ENCODE measurements around the gene HCFC1R1.
"Not testable (repeated sequence)": the region's sequence is repeated elsewhere in the genome, so short reads cannot be mapped to it uniquely, and the experiment has no call there.

Gene HCFC1R1

DNA sequence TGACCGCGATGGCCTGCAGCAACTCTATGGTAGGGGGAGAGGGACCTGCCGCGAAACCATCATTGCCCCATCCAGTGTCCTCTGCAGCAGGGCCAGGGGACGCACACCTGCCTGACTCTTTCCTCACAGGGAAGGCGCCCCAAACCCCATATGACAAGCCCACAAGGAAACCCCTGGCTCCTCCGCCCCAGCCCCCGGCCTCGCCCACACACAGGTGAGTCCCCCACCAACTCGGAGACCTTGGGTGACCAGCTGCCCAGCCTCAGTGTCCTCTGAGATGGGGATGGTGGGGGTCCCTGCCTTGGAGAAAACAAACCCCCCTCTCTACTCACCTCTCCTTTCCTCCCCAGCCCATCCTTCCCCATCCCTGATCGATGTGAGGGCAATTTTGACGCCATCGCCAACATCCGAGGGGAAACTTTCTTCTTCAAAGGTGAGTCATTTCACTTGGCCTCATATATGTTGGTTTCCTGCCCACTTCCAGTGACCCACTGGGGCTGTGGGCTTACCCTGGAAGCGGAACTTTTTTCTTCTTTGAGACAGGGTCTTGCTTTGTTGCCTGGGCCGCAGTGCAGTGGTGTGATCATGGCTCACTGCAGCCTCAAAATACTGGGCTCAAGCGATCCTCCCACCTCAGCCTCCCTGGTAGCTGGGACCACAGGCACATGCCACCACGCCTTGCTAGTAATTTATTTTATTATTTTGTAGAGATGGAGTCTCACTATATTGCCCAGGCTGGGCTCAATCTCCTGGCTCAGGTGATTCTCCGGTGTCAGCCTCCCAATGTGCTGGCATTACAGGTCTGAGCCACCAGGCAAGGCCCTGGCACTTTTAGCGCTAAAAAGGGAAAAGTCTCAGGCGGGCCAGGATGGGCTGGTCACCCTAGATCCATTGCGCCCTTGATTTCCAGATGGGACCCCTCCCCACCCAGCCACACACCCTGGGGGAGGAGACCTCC is 33.7 kb upstream of the HCFC1R1 start:
- DNase-seq (ENCODE audit: low read depth): no peak

DNA sequence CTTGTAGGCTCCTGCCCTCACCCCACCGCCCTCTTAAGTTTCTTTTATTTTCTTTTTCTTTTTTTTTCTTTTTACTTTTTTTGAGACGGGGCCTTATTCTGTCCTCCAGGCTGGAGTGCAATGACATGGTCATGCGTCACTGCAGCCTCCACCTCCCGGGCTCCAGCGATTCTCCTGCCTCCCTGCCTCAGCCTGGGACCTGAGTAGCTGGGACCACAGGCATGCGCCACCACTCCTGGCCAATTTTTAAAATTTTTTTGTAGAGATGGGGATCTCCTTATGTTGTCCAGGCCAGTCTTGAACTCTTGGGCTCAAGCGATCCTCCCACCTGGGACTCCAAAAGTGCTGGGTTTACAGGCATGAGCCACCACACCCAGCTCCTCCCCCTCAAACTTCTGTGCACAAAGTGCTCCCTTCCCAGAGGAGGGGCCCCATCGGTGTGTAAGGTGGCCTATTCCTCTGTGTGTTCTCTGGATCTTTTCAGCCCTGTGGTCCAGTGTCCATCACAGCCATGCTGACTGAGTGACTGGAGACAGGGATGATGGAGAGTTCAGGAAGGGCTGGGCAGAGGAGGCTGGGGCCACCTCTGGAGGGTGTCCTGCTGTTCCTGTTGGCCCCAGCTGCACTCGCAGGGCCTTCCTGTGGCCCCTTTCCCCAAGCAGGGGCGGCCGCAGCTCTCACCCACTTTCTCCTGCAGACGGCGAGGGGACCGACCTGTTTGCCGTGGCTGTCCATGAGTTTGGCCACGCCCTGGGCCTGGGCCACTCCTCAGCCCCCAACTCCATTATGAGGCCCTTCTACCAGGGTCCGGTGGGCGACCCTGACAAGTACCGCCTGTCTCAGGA is 32.8 kb upstream of the HCFC1R1 start:
- DNase-seq (ENCODE audit: low read depth): no peak

DNA sequence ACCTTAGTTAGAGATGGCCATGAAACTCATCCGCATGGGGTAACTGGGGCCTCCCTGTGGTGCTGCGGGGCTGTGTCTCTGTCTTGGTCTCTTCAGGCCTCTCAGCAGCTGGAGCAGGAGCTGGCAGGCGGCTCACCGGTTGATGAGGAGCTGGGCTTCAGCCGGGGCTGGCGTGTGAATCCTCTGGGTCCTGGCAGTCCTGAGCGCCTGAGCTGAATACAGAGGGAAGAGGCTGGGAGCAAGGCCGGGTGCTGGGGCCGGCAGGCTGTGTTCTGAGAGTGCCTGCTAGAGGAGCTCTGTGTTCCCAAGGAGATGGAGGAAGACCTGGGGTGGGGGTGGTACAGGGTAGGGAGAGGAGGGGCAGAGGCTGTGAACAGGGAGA is 32.0 kb upstream of the HCFC1R1 start:
- not testable (repeated sequence) for DNase-seq (ENCODE audit: low read depth)

DNA sequence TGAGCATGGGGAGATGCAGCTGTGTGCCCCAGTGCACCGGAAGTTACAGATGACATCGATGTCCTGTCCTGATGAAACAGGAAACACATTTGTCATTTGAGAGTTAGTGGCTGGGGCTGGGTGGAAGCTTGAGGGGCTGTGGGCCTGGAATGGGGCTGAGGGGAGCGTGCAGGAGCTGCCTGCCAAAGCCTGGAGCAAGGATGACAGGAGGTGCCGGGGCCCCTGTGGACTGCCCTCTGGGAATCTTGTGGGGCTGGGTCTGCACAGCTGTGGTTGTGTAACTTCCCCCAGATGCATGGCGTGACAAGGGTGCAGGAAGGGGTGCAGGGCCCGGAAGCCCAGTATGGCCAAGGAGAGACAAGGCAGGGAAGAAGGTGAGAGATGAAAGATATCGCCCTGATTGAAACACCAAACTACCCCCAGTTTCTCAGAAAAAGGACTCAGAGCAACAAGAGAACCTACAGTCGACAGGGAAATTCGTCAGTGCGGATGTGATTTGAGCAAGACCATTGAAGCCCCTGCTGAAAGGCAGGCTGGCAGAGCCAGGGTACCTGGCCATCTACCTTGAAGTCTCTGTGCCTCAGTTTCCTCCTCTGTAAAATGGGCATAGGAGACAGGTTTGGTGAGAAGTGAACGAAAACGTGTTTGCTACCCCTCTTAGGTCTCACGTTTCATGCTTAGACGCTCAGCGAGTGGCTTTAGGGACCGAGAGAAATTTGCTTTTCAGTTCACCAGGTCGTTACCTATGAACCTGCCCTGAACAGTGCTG is 31.4 kb upstream of the HCFC1R1 start:
- DNase-seq (ENCODE audit: low read depth): no peak

DNA sequence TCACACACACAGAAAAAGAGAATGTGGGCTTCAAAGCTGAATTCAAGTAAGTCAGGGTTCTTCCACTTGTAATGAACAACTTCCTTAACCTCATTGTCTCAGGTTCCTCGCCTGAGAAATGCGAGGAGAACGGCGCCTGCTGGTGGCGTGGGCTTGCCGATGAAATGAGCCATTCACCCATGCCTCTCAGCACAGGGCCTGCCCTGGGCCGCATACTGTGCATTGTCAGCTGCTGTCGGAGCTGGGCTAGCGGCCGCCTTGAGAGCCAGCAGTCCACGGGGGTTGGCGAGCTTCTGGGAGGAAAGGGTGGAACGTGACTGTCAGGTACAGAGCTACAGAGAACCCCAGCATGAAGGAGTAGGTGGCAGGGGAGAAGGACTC is 29.6 kb upstream of the HCFC1R1 start:
- DNase-seq (ENCODE audit: low read depth): not testable (repeated sequence)

DNA sequence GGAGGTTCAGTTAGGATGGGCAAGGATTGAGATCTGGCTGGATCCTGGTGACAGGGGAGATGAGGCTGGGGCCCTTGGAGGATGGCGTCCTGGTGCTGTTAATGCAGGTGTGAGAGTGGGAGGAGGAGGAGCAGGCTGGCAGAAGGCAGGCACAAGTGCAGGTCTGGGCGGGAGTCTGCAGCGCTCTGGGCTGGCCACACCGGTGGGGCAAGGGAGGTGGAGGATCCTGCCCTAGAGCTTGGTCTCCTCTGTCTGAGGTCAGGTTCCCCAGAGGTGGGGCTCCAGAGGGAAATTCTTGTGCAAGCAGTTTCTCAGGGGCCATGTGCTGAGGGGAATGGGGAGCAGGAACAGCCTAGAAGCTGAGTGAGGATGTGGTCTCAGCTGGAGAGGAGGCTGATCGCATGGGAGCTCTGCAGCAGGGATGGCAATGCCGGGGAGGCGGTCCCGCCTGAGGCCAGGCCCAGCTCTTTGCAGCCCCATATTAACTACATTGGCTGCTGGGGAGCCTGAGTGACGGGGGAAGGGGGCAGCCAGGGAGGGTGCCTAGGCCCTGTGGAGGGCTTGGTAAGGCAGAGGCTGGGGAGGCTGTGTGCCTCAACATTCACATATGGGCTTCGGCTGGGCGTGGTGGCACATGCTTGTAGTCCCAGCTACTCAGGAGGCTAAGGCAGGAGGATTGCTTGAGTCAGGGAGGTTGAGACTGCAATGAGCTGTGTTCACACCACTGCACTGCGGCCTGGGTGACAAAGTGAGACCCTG is 29.0 kb upstream of the HCFC1R1 start:
- DNase-seq (ENCODE audit: low read depth): not testable (repeated sequence)

DNA sequence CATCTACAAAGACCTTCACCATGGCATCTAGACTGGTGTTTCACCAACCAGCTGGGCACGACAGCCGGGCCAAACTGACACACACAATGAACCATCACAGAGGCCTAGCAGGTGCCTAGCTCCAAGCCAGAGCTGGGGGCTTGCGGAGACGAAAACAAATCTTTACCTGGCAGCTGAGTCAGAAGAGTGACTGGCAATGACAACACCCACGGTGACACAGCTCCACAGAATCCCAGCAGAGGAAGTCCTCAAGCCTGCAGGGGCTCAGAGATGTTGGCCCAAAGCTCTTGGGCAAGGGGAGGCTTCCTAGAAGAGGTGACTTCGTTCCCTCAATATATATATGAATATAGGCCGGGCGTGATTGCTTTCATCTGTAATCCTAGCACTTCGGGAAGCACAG is 27.8 kb upstream of the HCFC1R1 start:
- DNase-seq (ENCODE audit: low read depth): no peak

DNA sequence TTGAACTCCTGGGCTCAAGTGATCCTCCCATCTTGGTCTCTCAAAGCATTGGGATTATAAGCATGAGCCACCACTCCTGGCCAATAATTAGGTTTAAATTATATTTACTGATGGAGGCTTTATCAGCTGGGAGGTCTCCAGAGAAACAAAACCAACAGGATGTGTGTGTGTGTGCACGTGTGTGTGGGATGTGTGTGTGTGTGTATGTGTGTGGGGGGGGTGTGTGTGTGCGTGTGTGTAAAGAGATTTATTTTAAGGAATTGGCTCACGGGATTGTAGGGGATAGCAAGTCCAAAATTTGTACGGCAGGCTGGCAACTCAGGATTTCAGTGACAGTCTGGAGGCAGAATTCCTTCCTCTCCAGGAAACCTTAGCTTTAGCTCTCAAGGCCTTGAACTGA is 27.3 kb upstream of the HCFC1R1 start:
- no peak for DNase-seq (ENCODE audit: low read depth)

DNA sequence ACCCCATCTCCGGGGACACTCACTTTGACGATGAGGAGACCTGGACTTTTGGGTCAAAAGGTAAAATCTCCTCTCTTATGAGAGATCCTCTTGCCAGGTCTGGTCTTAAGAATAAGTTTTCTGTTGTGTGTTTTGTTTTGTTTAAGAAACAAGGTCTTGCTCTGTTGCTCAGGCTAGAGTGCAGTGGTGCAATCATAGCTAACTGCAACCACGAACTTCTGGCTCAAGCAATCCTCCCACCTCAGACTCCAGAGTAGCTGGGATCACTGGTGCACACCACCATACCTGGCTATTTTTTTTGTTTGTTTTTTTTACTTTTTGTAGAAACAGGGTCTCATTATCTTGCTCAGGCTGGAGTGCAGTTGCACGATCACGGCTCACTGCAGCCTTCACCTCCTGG is 26.7 kb upstream of the HCFC1R1 start:
- DNase-seq (ENCODE audit: low read depth): no peak

DNA sequence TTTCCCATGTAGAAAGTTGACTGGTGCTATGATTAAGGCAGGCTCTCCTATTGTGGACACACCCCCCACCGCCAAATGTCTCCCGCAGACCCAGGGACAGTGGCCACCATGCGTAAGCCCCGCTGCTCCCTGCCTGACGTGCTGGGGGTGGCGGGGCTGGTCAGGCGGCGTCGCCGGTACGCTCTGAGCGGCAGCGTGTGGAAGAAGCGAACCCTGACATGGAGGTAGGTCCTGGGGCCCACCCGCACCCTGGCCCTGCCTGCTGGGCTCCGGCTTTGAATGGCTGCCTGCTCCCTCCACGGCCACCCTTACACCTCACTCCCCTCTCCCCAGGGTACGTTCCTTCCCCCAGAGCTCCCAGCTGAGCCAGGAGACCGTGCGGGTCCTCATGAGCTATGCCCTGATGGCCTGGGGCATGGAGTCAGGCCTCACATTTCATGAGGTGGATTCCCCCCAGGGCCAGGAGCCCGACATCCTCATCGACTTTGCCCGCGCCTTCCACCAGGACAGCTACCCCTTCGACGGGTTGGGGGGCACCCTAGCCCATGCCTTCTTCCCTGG is 26.3 kb upstream of the HCFC1R1 start:
- no peak for DNase-seq (ENCODE audit: low read depth)

DNA sequence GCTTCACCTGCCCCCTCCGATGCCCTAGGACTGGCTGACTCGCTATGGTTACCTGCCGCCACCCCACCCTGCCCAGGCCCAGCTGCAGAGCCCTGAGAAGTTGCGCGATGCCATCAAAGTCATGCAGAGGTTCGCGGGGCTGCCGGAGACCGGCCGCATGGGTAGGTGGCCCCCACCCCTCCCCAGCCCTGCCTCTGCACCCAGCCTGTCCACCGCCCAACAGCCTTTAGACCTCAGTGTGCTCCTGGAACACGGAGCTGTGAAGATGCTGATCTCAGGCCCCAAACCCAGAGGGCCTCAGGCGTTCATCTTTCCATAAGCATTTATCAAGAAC is 23.6 kb upstream of the HCFC1R1 start:
- DNase-seq (ENCODE audit: low read depth): no peak

DNA sequence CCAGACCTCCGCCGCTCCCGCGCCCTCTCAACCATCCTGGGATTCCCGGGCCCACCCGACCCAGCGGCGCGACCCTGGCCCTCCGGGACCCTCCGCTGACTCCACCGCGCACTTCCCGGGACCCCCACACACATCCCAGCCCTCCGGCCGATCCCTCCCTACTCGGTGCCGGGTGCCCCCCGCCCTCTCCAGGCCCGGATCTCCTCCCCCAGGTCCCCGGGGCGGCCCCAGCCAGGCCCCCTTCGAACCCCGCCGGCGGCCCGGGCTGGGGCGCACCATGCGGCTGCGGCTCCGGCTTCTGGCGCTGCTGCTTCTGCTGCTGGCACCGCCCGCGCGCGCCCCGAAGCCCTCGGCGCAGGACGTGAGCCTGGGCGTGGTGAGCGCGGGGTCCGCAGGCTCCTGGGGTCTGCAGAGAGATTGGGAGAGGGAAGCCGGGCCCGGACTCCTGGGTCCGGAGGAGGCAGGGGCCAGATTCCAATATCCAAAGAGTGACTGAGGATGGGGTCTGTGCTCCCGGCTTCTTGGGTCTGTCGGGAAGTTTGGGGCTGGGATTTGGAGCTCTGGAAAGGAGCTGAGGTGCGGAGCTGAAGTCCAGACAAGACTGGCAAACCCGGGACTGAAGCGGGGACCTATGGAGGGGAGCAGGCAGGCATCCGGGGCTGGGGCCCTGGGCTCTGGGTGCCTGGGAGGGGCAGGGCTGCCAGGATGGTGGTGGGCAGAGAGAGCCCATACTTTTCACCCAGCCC is 23.1 kb upstream of the HCFC1R1 start:
- DNase-seq (ENCODE audit: low read depth): no peak

DNA sequence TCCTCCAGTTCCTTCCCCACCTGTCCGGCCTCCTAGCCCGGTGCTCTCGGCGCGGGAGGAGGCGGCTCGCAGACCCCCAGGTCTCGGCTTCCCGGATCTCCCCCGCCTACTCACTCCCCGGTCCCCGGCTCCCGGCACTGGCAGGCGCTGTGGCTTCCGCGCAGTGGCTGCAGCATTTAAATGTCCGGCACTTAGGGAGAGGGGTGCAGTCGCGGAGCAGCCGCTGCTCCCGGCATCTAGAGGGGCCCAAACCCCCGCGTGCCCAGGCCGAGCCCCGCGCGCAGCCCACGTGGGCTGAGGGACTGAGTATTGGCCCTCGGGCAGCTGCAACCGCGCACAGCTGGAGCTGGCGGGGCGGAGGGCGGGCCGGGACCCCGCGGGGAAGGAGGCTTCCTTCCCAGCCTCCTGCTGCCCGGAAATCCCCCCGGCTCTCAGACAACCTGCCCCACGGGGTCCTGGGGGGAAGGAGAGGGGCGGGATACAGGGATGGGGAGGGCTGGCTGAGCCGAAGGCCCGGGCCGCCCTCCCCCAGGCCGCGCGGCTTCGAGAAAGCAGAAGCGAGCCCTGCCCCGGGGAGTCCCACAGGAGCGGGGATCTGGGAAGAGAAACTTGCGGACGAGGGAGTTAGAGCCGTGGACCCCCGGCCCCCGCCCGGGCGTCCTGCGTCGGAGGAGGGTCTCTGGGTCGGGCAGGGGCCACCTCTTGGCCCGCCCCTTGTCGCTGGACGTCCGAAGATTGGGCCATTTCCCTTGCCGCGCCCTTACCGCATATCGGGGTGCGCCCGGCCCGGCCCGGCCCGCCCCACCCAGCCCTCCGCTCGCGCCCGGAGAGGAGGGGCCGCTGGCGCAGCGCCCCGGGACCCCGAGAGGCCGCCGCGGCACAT is 22.3 kb upstream of the HCFC1R1 start, which contains the start of gene MMP25:
MMP25 (plus strand) TSS at position 804 of the 883 bp plus-strand sequence. CDS start 357 bp downstream, outside the sequence.
- DNase-seq (ENCODE audit: low read depth): no peak

DNA sequence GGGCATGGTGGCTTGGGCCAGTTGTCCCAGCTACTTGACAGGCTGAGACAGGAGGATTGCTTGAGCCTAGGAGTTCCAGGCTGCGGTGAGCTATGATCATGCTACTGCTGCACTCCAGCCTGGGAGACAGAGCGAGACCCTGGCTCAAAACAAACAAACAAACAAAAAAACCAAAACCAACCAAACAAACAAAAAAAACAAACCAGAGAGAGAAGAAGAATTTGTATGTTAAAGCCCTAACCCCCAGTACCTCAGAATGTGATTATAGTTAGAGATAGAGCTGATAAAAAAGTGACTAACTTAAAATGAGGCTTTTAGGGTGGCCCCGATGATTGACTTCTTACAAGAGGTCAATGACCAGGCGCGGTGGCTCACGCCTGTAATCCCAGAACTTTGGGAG is 21.0 kb upstream of the HCFC1R1 start:
- DNase-seq (ENCODE audit: low read depth): no peak

DNA sequence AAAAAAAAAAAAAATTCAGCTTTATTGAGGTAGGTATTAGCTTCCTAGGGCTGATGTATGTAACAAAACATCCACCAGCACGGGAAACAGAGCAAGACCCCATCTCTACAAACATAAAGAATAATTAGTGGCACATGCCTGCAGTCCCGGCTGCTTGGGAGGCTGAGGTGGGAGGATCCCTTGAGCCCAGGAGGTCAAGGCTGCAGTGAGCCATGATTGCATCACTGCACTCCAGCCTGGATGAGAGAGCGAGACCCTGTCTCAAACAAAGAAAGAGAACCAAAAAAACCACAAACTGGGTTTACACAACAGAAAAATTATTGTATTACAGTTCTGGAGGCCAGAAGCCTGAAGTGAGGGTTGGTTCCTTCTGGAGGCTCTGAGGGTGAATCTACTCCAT is 18.6 kb upstream of the HCFC1R1 start:
- DNase-seq (ENCODE audit: low read depth): no peak

DNA sequence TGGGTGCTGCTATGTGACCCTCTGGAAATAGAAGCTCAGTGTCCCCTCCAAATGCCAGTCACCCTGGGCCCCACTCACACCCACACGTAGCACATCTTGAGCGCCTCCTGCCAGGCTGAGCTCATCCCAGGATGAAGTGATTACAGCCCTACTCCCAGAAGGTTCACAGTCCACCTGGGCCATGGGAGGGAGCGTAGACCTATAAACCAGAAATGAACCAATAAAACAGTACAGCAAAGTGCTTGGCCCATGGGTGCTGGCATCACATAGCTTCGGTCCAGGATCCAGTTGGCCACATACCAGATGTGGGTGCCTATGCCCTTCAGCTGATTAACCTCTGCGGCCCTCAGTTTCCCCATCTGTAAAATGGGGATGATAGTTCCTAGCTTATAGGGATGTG is 15.2 kb upstream of the HCFC1R1 start:
- DNase-seq (ENCODE audit: low read depth): no peak

DNA sequence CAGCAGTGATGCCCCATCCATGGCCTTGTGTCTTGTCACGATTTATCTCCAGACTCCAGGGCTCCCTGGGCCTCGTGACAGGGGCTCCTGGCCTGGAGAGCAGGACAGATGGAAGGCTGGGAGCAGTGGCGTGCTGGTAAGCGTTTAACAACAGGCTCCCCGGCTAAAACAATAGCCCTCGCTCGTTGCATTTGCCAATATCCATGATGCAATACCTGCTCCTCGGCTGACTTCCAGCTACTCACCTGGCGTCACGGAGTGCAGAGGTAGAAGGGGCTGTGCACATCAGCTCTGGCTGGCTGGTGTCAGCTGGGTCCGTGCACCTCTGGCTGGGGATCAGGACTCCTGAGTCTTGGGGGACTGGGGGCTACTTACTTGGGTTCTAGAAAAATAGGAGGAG is 14.5 kb upstream of the HCFC1R1 start:
- DNase-seq (ENCODE audit: low read depth): no peak

DNA sequence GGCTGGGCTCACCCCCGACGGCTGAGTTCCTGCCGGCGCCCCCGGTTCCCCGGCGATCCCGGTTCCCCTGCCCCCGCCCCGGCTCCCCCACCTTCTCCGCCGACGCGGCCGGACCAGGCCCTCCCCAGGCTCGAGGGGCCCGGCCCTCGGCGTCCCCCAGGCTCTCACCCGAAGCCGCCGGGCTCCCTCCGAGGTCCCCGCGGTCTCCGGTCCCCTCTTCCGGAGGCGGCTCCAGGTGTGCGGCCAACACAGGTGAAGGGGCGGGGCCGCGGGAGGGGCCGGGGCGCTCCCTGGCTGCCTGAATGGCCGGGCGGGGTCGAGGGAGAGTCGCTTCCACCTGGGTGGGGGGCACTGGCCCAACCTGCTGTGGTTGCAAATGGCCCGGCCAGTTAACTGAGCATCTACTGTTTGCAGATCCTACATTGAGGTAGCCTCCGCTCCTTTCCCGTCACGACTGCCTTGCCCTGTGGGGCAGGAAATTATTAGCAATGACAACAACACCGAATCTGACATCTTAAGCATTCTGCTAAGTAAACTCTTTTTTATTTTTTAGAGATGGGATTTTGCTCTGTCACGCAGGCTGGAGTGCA is 13.1 kb upstream of the HCFC1R1 start, which contains the start of gene BICDL2:
BICDL2 (minus strand) TSS at position 219 of the 590 bp plus-strand sequence. CDS start 1,448 bp downstream, outside the sequence.
- no peak for DNase-seq (ENCODE audit: low read depth)

All from stimulated activated CD8-positive, alpha-beta memory T cell treated with anti-CD3 and anti-CD28 coated beads, Interleukin-7, amount 100 ng/mL, for 24 hours (primary cell).